HG03135 (cell line): Measurements from ENCODE around the gene MREG.
"Not testable (repeated sequence)": the region's sequence is repeated elsewhere in the genome, so short reads cannot be mapped to it uniquely, and the experiment has no call there.

ENCODE experiments used
- ATAC-seq: cut with Tn5 transposase; IDR thresholded peaks from one replicate; pipeline ENCODE4 v1.9.1; 2021; ENCODE audit warnings: mild to moderate bottlenecking, moderate library complexity; ENCODE audit not compliant: unreplicated experiment

Gene MREG

DNA sequence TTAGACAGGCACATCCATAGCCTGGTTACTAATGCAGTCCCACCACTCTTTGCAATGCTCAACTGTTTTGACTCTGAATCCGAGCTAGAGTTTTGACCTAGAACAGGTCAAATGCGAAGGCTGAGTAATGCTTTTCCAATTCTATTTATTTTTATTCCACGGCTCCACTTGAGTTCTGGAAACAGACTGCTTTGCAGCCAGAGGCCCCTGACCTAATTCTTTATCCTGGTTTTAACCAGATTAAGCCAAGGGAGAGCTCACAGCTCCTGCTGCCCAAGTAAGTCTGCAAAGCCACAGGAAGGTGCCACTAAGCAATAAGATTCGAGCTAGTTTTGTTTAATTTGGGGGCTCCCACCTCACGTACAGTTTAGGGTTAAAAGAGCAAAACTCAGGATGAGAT, 51.4 kb downstream of the MREG start:
- no peak for ATAC-seq

DNA sequence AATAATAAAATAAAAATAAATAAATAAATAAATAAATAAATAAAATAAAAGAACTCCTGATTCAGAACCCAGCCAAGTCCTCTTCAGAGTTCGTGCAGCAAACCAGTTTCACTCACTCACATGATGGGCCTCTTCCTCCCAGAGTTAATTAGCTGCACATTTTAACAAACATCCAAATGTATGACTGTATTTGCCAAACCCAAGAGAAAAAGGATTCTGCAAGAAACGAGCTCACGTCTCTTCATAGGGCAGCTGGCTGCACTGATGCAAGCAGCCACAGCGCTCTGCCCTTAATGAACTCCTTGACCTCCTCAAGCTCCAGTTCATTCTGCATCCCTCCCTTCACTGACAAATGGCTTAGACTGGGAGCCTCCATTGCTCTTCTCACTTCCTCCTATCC, 55.1 kb downstream of the MREG start:
- no peak for ATAC-seq

DNA sequence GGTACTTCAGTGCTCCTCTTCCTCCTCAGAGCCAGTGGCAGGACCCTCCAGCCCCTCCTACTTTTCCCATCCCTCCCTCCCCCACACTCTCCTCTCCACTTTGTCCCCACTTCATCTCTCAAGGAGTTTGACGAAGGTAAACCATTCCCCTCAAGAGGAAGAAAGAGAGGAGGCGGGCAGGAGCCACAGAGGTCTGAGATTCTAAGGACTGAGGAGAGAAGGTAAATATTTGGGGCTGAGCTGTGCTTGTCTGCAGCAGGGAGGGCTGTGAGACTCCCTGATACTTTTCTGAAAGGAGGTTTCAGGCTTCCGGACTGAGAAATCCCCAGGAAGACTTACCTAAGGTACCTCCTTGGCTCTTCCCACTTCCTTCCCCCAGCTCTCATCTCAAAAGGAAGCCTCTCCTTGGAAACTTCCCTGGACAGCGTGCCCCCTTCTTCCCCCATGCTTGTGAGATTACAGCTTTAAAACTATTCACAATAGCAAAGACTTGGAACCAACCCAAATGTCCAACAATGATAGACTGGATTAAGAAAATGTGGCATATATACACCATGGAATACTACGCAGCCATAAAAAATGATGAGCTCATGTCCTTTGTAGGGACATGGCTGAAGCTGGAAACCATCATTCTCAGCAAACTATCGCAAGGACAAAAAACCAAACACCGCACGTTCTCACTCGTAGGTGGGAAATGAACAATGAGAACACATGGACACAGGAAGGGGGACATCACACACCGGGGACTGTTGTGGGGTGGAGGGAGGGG, 55.8 kb downstream of the MREG start:
- ATAC-seq: not testable (repeated sequence)

DNA sequence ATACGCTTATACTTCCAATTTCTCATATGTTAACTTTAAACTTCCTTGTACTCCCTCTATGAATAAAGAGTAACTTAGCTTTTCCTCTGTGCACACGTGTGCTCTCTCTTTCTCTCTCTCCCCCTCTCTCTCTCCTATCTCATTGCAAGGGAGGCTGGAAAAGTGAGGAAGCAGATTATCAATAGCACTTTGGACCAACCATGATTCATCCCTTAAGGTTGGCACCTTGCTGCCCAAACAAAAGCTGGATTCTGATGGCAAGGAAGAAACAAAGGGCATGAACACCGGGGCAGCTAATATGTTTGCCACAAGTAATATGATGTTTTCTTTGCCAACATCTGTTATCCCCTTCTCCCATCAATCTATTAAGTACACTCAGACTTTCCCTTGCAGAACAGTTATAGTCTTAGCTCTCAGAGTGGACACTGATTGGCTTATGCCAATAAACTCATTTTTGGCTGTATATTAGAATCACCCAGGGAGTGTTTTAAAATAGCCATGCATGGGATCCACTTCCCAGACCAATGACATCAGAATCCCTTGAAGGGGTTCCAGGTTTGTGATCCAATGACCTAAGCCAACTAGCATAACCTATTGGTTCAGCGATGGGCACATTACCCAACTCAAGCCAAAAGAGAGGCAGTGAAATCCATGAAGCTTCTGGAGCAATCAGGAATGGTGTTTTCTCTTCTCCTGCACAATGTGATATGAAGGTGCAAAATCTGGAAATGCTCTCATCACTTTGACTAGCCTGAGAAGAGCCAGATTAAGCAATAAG, 60.3 kb downstream of the MREG start:
- no peak for ATAC-seq

DNA sequence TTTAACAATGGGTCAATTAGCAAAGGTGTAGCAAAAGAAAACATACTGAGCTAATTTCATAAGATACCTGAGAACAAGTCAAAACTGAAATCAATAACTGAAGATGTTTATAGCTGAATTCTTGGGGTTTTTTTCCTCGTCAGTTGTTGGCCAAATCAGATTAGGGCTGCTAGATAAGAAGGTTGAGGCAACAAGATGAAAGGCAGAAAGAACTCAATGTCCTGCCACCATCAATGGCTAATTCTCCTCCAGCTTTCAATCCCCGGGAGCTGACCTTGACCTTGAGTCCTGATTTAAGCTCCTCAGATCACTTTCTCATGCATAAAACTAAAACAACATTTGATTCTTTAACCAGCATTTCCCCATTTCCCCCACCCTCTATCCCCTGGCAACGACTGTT, 61.8 kb downstream of the MREG start:
- no peak for ATAC-seq

GRCh38 chr2:215949991-215950404, 63.4 kb downstream of the MREG start:
- peak; percentile 88 for ATAC-seq

- ATAC-seq: no peak
These were observed 65.3 kb downstream of the MREG start for GRCh38 chr2:215948051-215948450.

- no peak for ATAC-seq
These were observed 66.8 kb downstream of the MREG start for GRCh38 chr2:215946586-215946985.

DNA sequence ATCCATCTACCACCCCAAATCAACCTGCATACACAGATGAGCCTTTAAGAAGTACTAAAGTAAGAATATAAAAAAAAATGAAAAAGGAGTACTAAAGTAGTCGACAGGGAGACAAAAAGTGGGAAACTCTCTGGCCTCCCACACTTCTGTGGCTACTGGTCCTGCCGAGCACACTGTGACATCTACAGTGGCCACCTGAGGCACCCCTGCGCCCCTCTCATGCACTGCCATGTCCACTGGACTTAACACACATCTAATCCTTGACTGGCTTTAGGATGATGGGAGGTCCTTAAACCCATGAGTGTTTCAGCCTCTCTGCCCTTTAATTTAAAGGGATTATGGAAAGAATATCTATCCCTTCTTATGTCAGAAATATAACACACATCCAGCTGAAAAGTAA, 71.2 kb downstream of the MREG start:
- no peak for ATAC-seq

DNA sequence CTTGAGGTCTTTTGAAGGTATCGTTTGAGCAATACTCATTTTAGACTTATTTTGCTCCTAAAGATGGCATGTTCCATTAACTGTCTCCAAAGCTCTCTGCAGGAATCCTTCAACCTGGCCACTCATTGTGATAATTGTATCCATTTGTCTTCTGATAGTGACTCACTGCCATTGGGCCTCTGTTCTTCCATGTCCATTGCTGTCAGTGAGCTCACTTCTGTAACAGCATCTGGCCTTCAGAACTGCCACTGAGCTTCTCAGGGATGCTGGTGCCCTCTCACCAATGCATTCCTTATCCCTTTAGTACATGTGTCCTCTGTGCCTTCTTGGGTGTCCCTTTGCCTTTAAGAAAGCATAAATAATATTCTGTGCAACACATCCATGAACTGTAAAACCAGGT, 71.6 kb downstream of the MREG start:
- no peak for ATAC-seq

- ATAC-seq: no peak
These were observed 72.6 kb downstream of the MREG start for GRCh38 chr2:215940645-215941184.

- ATAC-seq: no peak
These were observed 76.2 kb downstream of the MREG start for GRCh38 chr2:215937190-215937589.

DNA sequence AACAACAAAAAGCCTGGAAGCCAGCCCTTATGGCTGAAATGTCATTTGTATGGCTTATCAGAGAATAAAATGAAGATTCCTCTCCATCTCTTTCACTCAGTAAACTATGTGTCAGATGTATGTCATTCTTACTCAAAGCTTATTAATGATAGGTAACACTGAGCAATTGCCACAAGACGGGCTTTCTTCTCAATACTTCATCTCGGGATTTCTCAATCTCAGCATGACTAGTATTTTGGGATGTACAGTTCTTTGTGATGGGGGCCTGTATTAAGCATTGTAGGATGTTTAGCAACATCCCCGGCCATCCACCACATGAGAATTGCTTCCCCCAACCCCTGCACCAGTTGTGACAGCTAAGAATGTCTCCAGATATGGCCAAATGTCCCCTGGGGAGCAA, 80.2 kb downstream of the MREG start:
- no peak for ATAC-seq

DNA sequence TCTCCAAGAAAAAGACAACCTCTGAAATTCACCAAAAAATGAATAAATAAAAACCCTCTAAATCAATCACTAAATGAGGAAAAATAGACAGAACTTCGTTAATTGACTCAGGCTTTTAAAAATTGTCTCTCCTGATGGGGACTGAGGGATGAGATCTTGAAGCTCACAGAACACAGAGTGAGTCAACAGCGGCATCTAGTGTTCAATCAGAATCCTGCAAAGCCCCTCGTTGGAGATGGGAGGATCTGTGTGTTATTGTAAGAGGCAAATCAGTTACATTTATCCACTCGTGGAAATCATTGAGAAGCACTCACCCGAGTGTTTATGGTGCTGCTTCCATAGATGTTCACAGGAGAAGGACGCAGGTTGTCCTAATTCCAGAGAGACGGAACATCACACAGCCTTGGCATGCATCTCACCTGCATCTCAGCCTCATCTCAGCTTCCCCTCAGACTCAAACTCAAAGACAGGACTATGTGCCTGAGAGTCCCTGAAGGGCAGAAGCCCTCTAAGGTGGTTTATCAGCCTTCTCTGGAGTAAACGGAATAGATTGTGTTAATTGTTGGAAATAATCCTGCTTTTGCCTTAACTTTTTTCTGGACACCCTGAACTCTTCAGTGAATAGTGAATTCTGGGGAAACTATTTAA, 82.0 kb downstream of the MREG start:
- peak; percentile 65 for ATAC-seq

DNA sequence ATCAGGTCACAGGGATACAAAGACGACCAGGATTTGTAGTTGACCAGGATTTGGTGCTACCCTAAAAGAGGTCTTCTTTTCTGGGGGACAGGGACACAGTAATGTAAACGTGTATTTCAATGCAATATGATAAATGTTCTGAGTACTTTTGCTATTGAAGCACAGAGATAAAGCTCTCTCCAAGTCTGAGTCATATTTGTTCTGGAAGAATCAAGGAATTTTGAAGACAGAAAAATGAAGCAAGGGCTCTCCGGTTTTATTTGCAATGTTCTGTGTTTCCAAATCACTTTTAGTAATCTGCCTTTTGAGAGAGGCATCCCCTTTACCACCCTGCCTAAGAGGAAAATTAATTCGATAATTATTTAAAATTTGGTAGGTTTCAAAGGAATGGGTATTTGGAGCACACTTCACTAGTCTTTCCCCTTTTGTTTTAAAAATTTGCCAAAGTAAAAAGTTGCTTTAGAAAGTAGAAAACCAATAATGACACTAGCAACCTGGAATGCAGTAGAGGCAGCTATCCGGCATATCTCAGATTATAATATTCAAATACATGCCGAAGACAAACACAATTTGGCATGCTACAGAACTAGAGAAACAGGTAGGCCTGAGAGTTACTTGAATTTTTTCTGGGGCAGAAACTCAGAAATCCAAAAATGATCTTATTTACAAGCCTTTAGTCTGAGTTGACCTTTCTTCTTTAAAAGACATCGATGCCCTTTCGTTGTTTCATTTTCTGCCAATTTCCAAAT, 82.7 kb downstream of the MREG start:
- ATAC-seq: no peak

GRCh38 chr2:215929602-215930335, 83.6 kb downstream of the MREG start:
- ATAC-seq: no peak

- ATAC-seq: no peak
These were observed 85.3 kb downstream of the MREG start for GRCh38 chr2:215928086-215928485.

DNA sequence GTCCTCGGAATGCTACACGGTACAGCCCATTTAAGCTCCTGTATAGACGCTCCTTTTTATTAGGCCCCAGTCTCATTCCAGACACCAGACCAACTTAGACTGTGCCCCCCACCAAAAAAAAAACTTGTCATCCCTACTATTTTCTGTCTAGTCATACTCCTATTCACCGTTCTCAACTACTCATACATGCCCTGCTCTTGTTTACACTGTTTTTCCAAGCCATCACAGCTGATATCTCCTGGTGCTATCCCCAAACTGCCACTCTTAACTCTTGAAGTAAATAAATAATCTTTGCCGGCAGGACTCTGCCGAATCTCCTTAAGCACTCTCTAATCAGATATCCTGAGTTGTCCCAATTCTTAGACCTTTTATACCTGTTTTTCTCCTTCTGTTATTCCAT, 86.4 kb downstream of the MREG start:
- not testable (repeated sequence) for ATAC-seq

- ATAC-seq: no peak
These were observed 91.5 kb downstream of the MREG start for GRCh38 chr2:215921895-215922294.
